Activated naive CD8-positive, alpha-beta T cell treated with anti-CD3 and anti-CD28 coated beads for 36 hours (primary cell): ENCODE data around the gene DCAF12. TPM values are rescaled to one million over a fixed set of nuclear protein-coding genes. Genes with fewer than 3 reads are reported as not detected.

Experiments
- DNase-seq: peaks from one replicate; pipeline ENCODE4 v3.0.0; 2021
- H3K27ac Mint-ChIP-seq: one replicate; pipeline ENCODE4 v1.8.0; 2022; ENCODE audit warnings: mild to moderate bottlenecking, moderate library complexity, mixed read lengths
- H3K27me3 Mint-ChIP-seq: one replicate; pipeline ENCODE4 v1.8.0; 2022; ENCODE audit warnings: mild to moderate bottlenecking, mixed read lengths
- H3K36me3 Mint-ChIP-seq: one replicate; pipeline ENCODE4 v1.8.0; 2021; ENCODE audit warnings: mild to moderate bottlenecking, mixed read lengths
- H3K4me1 Mint-ChIP-seq: one replicate; pipeline ENCODE4 v1.8.0; 2021; ENCODE audit warnings: mixed read lengths
- H3K4me3 Mint-ChIP-seq: one replicate; pipeline ENCODE4 v1.8.0; 2022; ENCODE audit warnings: mild to moderate bottlenecking, moderate library complexity, mixed read lengths
- H3K9me3 Mint-ChIP-seq: one replicate; pipeline ENCODE4 v1.8.0; 2022; ENCODE audit warnings: mixed read lengths
- total RNA-seq, 2 experiments: library from RNA; stranded (reverse); gene quantifications; one replicate each; pipeline ENCODE4 v1.2.3, GENCODE V29; 2021

DCAF12 gene
- total RNA-seq: 10 to 100 TPM; 40.2 to 43.3 TPM

GRCh38 chr9:34126207-34127034 is at the start of gene DCAF12:
Gene DCAF12 (minus strand): TSS chr9:34126698. CDS start chr9:34126431, 267 bp downstream.
- Mint-ChIP-seq H3K36me3 (peaks cover 34% of the 10 kb centered on the region), H3K27ac (peak within 1 kb of the TSS; percentile 92)
- peak; percentile 89 for DNase-seq

GRCh38 chr9:34176089-34176488 is 49.6 kb upstream of the DCAF12 start:
- H3K4me1 Mint-ChIP-seq: peaks cover 25% of the 10 kb centered on the region
- H3K9me3 Mint-ChIP-seq: peaks cover 1% of the 10 kb centered on the region
- peaks cover 4% of the 10 kb centered on the region for H3K36me3 Mint-ChIP-seq
- no peak for DNase-seq
- H3K27ac Mint-ChIP-seq: no peak overlapping the region
- no peaks in the 10 kb centered on the region for H3K27me3 Mint-ChIP-seq
- no peak overlapping the region for H3K4me3 Mint-ChIP-seq

More at GRCh38 chr9:34126207-34127034, at the start of gene DCAF12:
- peak within 1 kb of the TSS; percentile 94 for H3K4me3 Mint-ChIP-seq
- H3K4me1 Mint-ChIP-seq: peaks cover 33% of the 10 kb centered on the region
- H3K27me3 Mint-ChIP-seq: no peaks in the 10 kb centered on the region
- no peaks in the 10 kb centered on the region for H3K9me3 Mint-ChIP-seq

- no peaks in the 10 kb centered on the region for H3K27me3 Mint-ChIP-seq
- DNase-seq: peak; percentile 50
- H3K27ac Mint-ChIP-seq: peak overlapping the region; percentile 73
- H3K4me3 Mint-ChIP-seq: peak overlapping the region; percentile 59
- H3K4me1 Mint-ChIP-seq: peaks cover 12% of the 10 kb centered on the region
- peaks cover 1% of the 10 kb centered on the region for H3K9me3 Mint-ChIP-seq
- peaks cover 2% of the 10 kb centered on the region for H3K36me3 Mint-ChIP-seq
Observed at GRCh38 chr9:34171753-34172535, 45.4 kb upstream of the DCAF12 start.

GRCh38 chr9:34170237-34170991 is 43.9 kb upstream of the DCAF12 start:
- Mint-ChIP-seq H3K27ac (no peak overlapping the region), H3K4me3 (no peak overlapping the region), H3K27me3 (no peaks in the 10 kb centered on the region), H3K36me3 (peaks cover 2% of the 10 kb centered on the region), H3K9me3 (peaks cover 1% of the 10 kb centered on the region), H3K4me1 (peaks cover 8% of the 10 kb centered on the region)
- no peak for DNase-seq

- Mint-ChIP-seq H3K27ac (no peak overlapping the region), H3K4me1 (peaks cover 8% of the 10 kb centered on the region), H3K4me3 (no peak overlapping the region), H3K36me3 (peaks cover 2% of the 10 kb centered on the region), H3K9me3 (peaks cover 1% of the 10 kb centered on the region), H3K27me3 (no peaks in the 10 kb centered on the region)
- no peak for DNase-seq
Observed at GRCh38 chr9:34169125-34169524, 42.6 kb upstream of the DCAF12 start.

- H3K27ac Mint-ChIP-seq: no peak overlapping the region
- H3K4me1 Mint-ChIP-seq: peaks cover 4% of the 10 kb centered on the region
- no peaks in the 10 kb centered on the region for H3K27me3 Mint-ChIP-seq
- H3K36me3 Mint-ChIP-seq: no peaks in the 10 kb centered on the region
- DNase-seq: no peak
- H3K4me3 Mint-ChIP-seq: no peak overlapping the region
- no peaks in the 10 kb centered on the region for H3K9me3 Mint-ChIP-seq
Observed at GRCh38 chr9:34163434-34163833, 36.9 kb upstream of the DCAF12 start.

GRCh38 chr9:34158362-34158869 is 31.9 kb upstream of the DCAF12 start:
- DNase-seq: no peak
- H3K9me3 Mint-ChIP-seq: no peaks in the 10 kb centered on the region
- no peak overlapping the region for H3K27ac Mint-ChIP-seq
- H3K27me3 Mint-ChIP-seq: no peaks in the 10 kb centered on the region
- no peak overlapping the region for H3K4me3 Mint-ChIP-seq
- peaks cover under 1% of the 10 kb centered on the region for H3K4me1 Mint-ChIP-seq
- no peaks in the 10 kb centered on the region for H3K36me3 Mint-ChIP-seq

GRCh38 chr9:34157898-34158297 is 31.4 kb upstream of the DCAF12 start:
- no peak for DNase-seq
- H3K4me1 Mint-ChIP-seq: no peaks in the 10 kb centered on the region
- H3K27ac Mint-ChIP-seq: no peak overlapping the region
- H3K4me3 Mint-ChIP-seq: no peak overlapping the region
- no peaks in the 10 kb centered on the region for H3K9me3 Mint-ChIP-seq
- H3K36me3 Mint-ChIP-seq: no peaks in the 10 kb centered on the region
- H3K27me3 Mint-ChIP-seq: no peaks in the 10 kb centered on the region

DNA sequence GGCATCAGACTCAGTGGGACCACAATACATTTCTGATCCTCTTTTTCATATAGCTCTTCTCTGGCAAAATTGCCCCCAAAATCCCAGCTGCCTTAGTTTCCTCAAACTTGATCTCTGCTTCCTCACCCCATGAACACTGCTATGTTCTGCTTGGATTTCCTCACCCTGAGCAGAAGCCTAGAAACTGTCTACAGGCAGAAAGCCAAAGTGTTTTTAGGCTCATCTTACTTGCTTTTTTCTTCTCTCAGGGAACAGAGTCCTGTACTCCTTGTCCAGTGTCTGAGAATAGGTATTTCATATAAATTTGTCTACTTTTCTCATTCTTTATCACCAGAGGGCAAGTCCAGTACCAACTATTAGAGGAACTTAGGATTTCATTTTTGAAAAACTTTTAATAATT is 30.8 kb upstream of the DCAF12 start:
- Mint-ChIP-seq H3K27ac (no peak overlapping the region), H3K4me3 (no peak overlapping the region), H3K4me1 (no peaks in the 10 kb centered on the region), H3K27me3 (no peaks in the 10 kb centered on the region), H3K36me3 (no peaks in the 10 kb centered on the region), H3K9me3 (no peaks in the 10 kb centered on the region)
- no peak for DNase-seq

GRCh38 chr9:34154057-34154456 is 27.6 kb upstream of the DCAF12 start:
- no peak overlapping the region for H3K4me3 Mint-ChIP-seq
- H3K4me1 Mint-ChIP-seq: no peaks in the 10 kb centered on the region
- no peaks in the 10 kb centered on the region for H3K9me3 Mint-ChIP-seq
- no peaks in the 10 kb centered on the region for H3K36me3 Mint-ChIP-seq
- no peak overlapping the region for H3K27ac Mint-ChIP-seq
- H3K27me3 Mint-ChIP-seq: no peaks in the 10 kb centered on the region
- DNase-seq: no peak

DNA sequence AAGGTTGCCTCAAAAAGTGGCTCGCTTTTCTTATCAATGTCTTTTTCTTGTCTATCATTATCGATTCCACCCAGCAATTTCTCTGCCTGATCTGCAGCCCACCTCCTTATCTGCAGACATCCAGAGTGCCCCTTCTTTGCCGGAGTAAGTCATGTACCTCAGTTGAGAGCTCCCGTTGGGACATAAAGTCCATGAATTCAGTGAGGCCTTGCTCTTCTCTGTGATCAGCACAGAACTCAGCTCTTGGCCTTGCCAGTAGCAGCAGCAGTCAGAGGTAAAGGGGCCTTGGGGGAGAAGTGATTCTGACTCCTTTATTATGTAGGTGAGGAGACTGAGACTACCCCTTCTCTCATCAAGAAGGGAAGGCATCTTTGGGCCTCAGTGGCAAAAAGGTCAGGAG is 24.9 kb upstream of the DCAF12 start:
- no peak overlapping the region for H3K27ac Mint-ChIP-seq
- no peak for DNase-seq
- H3K4me3 Mint-ChIP-seq: no peak overlapping the region
- no peaks in the 10 kb centered on the region for H3K36me3 Mint-ChIP-seq
- H3K4me1 Mint-ChIP-seq: no peaks in the 10 kb centered on the region
- H3K27me3 Mint-ChIP-seq: no peaks in the 10 kb centered on the region
- H3K9me3 Mint-ChIP-seq: no peaks in the 10 kb centered on the region

DNA sequence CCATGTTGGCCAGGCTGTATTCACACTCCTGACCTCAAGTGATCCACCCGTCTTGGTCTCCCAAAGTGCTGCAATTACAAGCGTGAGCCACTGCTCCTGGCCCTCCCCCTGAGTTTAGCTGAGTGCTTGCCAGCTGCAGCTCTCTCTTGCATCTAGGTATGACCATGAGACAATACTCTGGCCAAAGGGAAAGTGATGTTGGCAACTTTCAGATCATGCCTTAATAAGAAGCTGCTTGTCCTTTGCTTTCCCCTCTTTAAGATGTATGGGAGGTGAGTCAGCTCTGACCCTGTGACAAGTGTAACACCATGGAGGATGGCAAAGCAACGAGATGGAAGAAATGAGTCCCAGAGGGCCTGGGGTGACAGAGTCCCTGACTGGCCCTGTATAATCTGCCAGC is 18.7 kb upstream of the DCAF12 start:
- no peaks in the 10 kb centered on the region for H3K36me3 Mint-ChIP-seq
- no peak overlapping the region for H3K27ac Mint-ChIP-seq
- no peak for DNase-seq
- no peak overlapping the region for H3K4me3 Mint-ChIP-seq
- no peaks in the 10 kb centered on the region for H3K27me3 Mint-ChIP-seq
- no peaks in the 10 kb centered on the region for H3K9me3 Mint-ChIP-seq
- H3K4me1 Mint-ChIP-seq: no peaks in the 10 kb centered on the region

DNA sequence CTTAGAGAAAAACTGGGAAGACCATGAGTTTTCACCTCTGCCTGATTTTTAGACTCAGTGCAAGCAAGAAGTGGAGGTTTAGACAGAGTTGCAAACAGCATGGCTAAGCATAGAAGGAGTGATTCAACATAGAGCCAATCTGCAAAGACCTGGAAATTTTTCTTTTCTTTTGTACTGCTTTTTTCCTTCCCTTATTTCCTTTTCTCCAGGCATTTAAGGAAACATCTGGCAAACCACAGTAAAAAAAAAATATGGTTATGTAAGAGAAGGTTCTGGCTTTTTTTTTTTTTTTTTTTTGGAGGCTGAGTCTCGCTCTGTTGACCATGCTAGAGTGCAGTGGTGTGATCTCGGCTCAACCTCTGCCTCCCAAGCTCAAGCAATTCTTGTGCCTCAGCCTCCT is 16.6 kb upstream of the DCAF12 start:
- Mint-ChIP-seq H3K36me3 (no peaks in the 10 kb centered on the region), H3K27me3 (no peaks in the 10 kb centered on the region), H3K4me1 (no peaks in the 10 kb centered on the region), H3K9me3 (no peaks in the 10 kb centered on the region), H3K27ac (no peak overlapping the region), H3K4me3 (no peak overlapping the region)
- no peak for DNase-seq

- no peaks in the 10 kb centered on the region for H3K9me3 Mint-ChIP-seq
- H3K4me3 Mint-ChIP-seq: no peak overlapping the region
- H3K27me3 Mint-ChIP-seq: no peaks in the 10 kb centered on the region
- no peaks in the 10 kb centered on the region for H3K4me1 Mint-ChIP-seq
- no peak overlapping the region for H3K27ac Mint-ChIP-seq
- no peak for DNase-seq
- H3K36me3 Mint-ChIP-seq: no peaks in the 10 kb centered on the region
Observed at GRCh38 chr9:34140853-34141252, 14.4 kb upstream of the DCAF12 start.
